Calu3 (cell line): ENCODE results near the gene FAM43A. TPM values are rescaled to one million over a fixed set of nuclear protein-coding genes. Genes with fewer than 3 reads are reported as not detected.
A peak's percentile ranks its signal among the peaks of the same experiment; 100 is the strongest.

Source experiments
- BruUV-seq: library from RNA; stranded (reverse); fragments of 400-500 nt; replicated peaks from 2 replicates; lab custom pipeline; 2021; lab: Mats Ljungman, UMichigan
- CTCF ChIA-PET: fragments of 300-600 bp; sonication (Branson Sonifier 250); formaldehyde crosslinking; loops from one replicate; lab custom pipeline; 2022; ENCODE audit warnings: antibody characterized with exemption; lab: Charles Lee
- DNase-seq: peaks from one replicate; pipeline ENCODE4 v3.0.0; 2022
- H3K27ac Mint-ChIP-seq: one replicate; pipeline ENCODE4 v1.8.0; 2022; ENCODE audit warnings: mixed read lengths; ENCODE audit not compliant: unreplicated experiment
- H3K27me3 Mint-ChIP-seq: one replicate; pipeline ENCODE4 v1.8.0; 2022; ENCODE audit warnings: mixed read lengths; ENCODE audit not compliant: unreplicated experiment
- H3K36me3 Mint-ChIP-seq: one replicate; pipeline ENCODE4 v1.8.0; 2022; ENCODE audit warnings: mild to moderate bottlenecking, moderate library complexity, mixed read lengths; ENCODE audit not compliant: insufficient read depth, unreplicated experiment
- H3K4me1 Mint-ChIP-seq: one replicate; pipeline ENCODE4 v1.8.0; 2022; ENCODE audit warnings: mild to moderate bottlenecking, low read depth, mixed read lengths; ENCODE audit not compliant: unreplicated experiment
- H3K4me3 Mint-ChIP-seq: one replicate; pipeline ENCODE4 v1.8.0; 2022; ENCODE audit warnings: mild to moderate bottlenecking, low read depth, moderate library complexity, mixed read lengths; ENCODE audit not compliant: unreplicated experiment
- H3K9me3 Mint-ChIP-seq: one replicate; pipeline ENCODE4 v1.8.0; 2022; ENCODE audit warnings: low read depth, mixed read lengths; ENCODE audit not compliant: unreplicated experiment
- CTCF ChIP-seq: fragments of 200-600 bp; IDR thresholded peaks from one replicate; pipeline ENCODE4 v1.8.0; 2022; ENCODE audit warnings: antibody characterized with exemption; ENCODE audit not compliant: unreplicated experiment
- intact Hi-C: fragments of 100-400 bp; cut with micrococcal nuclease; formaldehyde crosslinking; loops from one replicate; pipeline ENCODE4 v1.10.0; 2022; ENCODE audit not compliant: unreplicated experiment
- total RNA-seq: library from RNA; stranded (reverse); gene quantifications from 2 replicates; pipeline ENCODE4 v1.2.3, GENCODE V29; 2022

The FAM43A gene
- total RNA-seq, 1 experiment from 2014 or later = 1.8 TPM

- DNase-seq = no peak
- Mint-ChIP-seq H3K27ac (no peak overlapping the region), H3K4me3 (no peak overlapping the region), H3K4me1 (no peaks in the 10 kb centered on the region), H3K27me3 (no peaks in the 10 kb centered on the region), H3K9me3 (no peaks in the 10 kb centered on the region), H3K36me3 (peaks cover 52% of the 10 kb centered on the region)
- intact Hi-C loops = loop anchor here (10.0 kb wide), 1 partner anchor 304 kb away; no protein-coding TSS in a partner anchor
- no peak for TF ChIP-seq CTCF
- CTCF ChIA-PET = interaction anchor here (0.6 kb wide), 1 partner anchor 899 kb away, joined by 4 read pairs; no protein-coding TSS in a partner anchor
- BruUV-seq = no TSS peak
Measured at GRCh38 chr3:194638991-194639605, 46.6 kb upstream of the FAM43A start.

GRCh38 chr3:194640829-194641228, 44.9 kb upstream of the FAM43A start:
- BruUV-seq = no TSS peak
- TF ChIP-seq CTCF = peak; percentile 58
- Mint-ChIP-seq H3K36me3 (peaks cover 57% of the 10 kb centered on the region), H3K9me3 (no peaks in the 10 kb centered on the region), H3K27me3 (no peaks in the 10 kb centered on the region), H3K4me3 (no peak overlapping the region), H3K27ac (no peak overlapping the region), H3K4me1 (no peaks in the 10 kb centered on the region)
- peak; percentile 54 for DNase-seq
- intact Hi-C loops = no loop called here
- CTCF ChIA-PET = no interaction called here

- no peak overlapping the region for H3K27ac Mint-ChIP-seq
- no peaks in the 10 kb centered on the region for H3K4me1 Mint-ChIP-seq
- peaks cover 57% of the 10 kb centered on the region for H3K36me3 Mint-ChIP-seq
- intact Hi-C loops = no loop called here
- no peaks in the 10 kb centered on the region for H3K9me3 Mint-ChIP-seq
- CTCF ChIA-PET = interaction anchor here (0.6 to 1.1 kb wide), 3 partner anchors 30 to 651 kb away, joined by 4 to 5 read pairs (median 4); partner anchors contain the start of gene LSG1
- no peak for DNase-seq
- TF ChIP-seq CTCF = no peak
- no TSS peak for BruUV-seq
- no peaks in the 10 kb centered on the region for H3K27me3 Mint-ChIP-seq
- no peak overlapping the region for H3K4me3 Mint-ChIP-seq
Measured at GRCh38 chr3:194642769-194643168, 42.9 kb upstream of the FAM43A start.

GRCh38 chr3:194647747-194648146, 37.9 kb upstream of the FAM43A start:
- Mint-ChIP-seq H3K27me3 (no peaks in the 10 kb centered on the region), H3K4me1 (no peaks in the 10 kb centered on the region), H3K36me3 (peaks cover 46% of the 10 kb centered on the region), H3K27ac (no peak overlapping the region), H3K9me3 (no peaks in the 10 kb centered on the region), H3K4me3 (no peak overlapping the region)
- intact Hi-C loops = no loop called here
- no TSS peak for BruUV-seq
- CTCF ChIA-PET = no interaction called here
- DNase-seq = no peak
- TF ChIP-seq CTCF = no peak
